Hippocampal formation (tissue), 2 donors: ENCODE measurements around the gene FUT3.

Experiments used
- DNase-seq, 2 donors: peaks; one replicate each; lab custom pipeline; 2025; lab: John Stamatoyannopoulos, UW

Gene FUT3

GRCh38 chr19:5801796-5802619 lies 49.2 kb downstream of the FUT3 start:
- no peak for DNase-seq

GRCh38 chr19:5800361-5801270 lies 50.6 kb downstream of the FUT3 start:
- DNase-seq = no peak

- no peak for DNase-seq
Observed at GRCh38 chr19:5799247-5800241, 51.7 kb downstream of the FUT3 start.

- DNase-seq = no peak
Observed at GRCh38 chr19:5798244-5798643, 53.0 kb downstream of the FUT3 start.

- no peak for DNase-seq
Observed at GRCh38 chr19:5795382-5795919, 55.8 kb downstream of the FUT3 start.

GRCh38 chr19:5793188-5793587 lies 58.1 kb downstream of the FUT3 start:
- no peak for DNase-seq
